GM21447 (cell line): ENCODE measurements around the gene GALNT1.
"Not testable (repeated sequence)": the region's sequence is repeated elsewhere in the genome, so short reads cannot be mapped to it uniquely, and the experiment has no call there.

Source experiments
- ATAC-seq: cut with Tn5 transposase; IDR thresholded peaks from one replicate; pipeline ENCODE4 v1.9.1; 2021; ENCODE audit not compliant: unreplicated experiment

GALNT1 gene

GRCh38 chr18:35581546-35581897 lies at the start of gene GALNT1:
Gene GALNT1 (plus strand): TSS chr18:35581740. CDS start chr18:35654663, 72,923 bp downstream.
- no peak for ATAC-seq

DNA sequence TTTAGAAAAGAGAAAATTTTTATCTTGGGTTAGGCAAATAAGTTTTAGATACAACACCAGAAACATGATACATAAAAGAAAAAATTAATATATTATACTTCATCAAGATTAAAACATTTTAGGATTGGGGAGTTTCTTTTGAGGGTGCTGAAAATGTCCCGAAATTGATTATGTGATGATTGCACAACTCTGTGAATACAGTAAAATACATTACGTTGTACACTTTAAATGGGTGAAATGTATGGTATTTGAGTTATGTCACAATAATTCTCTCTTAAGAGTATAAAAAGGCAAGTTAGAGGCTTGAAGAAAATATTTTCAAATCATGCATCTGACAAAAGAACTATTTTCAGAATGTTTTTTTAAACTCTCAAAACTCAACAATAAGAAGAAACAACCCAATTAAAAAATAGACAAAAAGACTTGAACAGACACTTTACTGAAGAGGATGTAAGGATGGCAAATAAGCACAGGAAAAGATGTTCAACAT lies 47.6 kb upstream of the GALNT1 start:
- no peak for ATAC-seq

- no peak for ATAC-seq
Measured at GRCh38 chr18:35535297-35535696, 46.2 kb upstream of the GALNT1 start.

- ATAC-seq, result no peak
Measured at GRCh38 chr18:35542356-35542755, 39.2 kb upstream of the GALNT1 start.

GRCh38 chr18:35547008-35547605 lies 34.4 kb upstream of the GALNT1 start:
- no peak for ATAC-seq

DNA sequence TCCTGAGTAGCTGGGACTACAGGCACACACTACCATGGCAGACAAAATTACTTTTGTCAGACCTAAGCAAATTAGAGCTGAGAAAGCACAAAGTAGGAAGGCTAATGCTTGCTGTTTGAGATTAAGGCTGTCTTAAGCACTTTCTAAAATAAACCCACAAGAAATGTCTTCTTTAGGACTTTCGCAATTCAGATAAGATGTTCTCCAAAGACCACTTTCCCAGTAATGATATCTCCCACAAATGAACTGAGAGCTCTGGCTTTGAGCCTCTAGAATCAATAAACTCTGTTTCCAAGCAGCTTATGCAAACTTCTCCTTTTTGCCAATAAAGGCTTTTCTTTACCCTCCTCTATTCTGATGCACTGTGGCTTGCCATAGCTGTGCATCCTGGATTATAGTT lies 32.0 kb upstream of the GALNT1 start:
- ATAC-seq, result no peak

DNA sequence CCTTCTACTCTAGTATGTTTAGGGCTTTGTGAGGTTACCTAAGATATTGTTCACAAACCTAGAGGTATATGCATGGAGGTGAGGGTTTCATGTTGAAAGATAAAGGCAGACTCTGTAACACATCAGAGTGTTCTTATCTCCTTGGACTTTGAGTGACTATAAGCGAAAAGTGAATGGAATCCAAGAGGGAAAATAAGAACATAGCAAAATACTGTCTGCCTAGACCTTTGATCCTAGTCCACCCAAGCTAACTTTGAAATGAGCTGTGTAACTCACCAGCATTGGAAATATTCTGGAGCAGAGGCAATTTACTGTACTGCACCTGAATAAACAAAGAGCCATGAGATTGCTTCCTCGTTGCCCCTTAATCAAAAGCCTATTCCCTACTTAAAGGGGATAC lies 28.2 kb upstream of the GALNT1 start:
- ATAC-seq, result no peak

- not testable (repeated sequence) for ATAC-seq
Measured at GRCh38 chr18:35555538-35555937, 26.0 kb upstream of the GALNT1 start.

GRCh38 chr18:35559867-35560266 lies 21.7 kb upstream of the GALNT1 start:
- ATAC-seq, result no peak

DNA sequence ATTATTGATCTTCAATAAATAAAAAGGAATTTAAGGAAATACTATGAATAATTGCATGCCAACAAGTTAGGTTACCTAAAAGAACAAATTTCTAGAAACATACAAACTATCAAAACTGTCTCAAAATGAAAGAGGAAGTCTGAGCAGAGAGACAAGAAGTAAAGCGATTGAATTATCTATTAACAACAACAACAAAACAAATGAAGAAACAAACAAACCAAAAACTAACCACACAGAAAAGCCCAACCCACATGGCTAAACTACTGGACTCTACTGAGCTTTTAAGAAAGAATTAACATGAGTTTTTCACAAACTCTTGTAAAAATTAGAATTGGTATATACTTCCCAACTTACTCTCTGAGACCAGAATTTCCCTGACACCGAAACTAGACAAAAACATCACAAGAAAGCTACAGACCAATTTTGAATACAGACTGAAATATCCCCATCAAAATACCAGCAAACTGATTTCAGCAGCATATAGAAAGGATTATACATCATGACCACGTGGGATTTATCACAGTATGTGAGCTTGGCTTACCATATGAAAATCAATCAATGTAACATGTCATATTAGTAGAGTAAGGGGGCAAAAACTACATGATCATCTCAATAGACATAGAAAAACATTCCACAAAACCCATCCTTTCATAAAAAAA lies 16.6 kb upstream of the GALNT1 start:
- peak; percentile 91 for ATAC-seq

DNA sequence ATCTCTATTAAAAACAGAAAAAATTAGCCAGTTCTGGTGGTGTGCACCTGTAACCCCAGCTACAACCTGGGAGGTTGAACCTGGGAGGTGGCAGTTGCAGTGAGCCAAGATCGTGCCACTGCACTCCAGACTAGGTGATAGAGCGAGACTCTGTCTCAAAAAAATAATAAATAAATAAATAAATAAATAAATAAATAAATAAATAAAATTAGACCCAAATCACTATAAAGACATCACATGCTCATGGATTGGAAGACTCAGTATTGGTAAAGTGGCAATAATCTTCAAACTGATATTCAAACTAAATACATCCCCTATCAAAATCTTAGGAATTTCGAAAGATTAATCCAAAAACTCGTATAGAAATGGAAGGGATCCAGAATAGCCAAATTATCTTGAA lies 15.5 kb upstream of the GALNT1 start:
- no peak for ATAC-seq

- ATAC-seq, result no peak
Measured at GRCh38 chr18:35570182-35570581, 11.4 kb upstream of the GALNT1 start.

GRCh38 chr18:35571138-35571537 lies 10.4 kb upstream of the GALNT1 start:
- ATAC-seq, result no peak

GRCh38 chr18:35572644-35573043 lies 8.9 kb upstream of the GALNT1 start:
- no peak for ATAC-seq

DNA sequence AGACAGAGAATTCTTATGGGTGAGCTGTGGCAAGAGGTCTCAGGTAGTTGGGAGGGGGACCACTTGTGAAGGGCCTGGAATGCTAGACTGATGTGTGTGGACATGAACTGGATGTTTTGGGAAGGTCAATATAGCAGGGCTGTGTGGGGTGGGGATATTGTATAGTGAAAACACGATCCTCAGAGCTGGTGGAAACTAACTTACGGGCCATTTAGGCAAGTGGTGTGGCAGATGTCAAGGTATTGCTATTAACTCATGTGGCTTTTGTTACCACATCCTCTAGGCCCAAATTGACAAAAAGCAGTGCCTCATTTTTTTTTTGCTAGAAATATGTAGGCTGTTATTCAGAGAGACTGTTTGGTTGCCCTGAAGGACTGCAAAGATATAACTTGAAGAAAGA lies 8.0 kb upstream of the GALNT1 start:
- no peak for ATAC-seq

DNA sequence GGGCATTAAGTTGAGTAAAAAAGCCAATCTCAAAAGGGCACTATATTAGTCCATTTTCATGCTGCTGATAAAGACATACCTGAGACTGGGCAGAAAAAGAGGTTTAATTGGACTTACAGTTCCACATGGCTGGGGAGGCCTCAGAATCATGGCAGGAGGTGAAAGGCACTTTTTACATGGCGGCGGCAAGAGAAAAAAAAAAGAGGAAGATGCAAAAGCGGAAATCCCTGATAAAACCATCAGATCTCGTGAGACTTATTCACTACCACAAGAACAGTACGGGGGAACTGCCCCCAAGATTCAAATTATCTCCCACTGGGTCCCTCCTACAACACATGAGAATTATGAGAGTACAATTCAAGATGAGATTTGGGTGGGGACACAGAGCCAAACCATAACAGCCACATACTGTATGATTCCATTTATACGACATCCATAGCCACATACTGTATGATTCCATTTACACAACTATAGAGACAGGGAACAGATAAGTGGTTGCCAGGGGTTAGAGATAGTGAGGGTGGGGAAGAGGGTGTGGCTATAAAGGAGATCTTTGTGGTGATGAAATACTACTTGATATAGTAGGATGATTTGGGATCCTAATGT lies 5.2 kb upstream of the GALNT1 start:
- ATAC-seq, result not testable (repeated sequence)

- ATAC-seq, result peak; percentile 56
Measured at GRCh38 chr18:35577045-35577848, 4.3 kb upstream of the GALNT1 start.

- ATAC-seq, result no peak
Measured at GRCh38 chr18:35578481-35578880, 3.1 kb upstream of the GALNT1 start.

- ATAC-seq, result no peak
Measured at GRCh38 chr18:35578936-35579335, 2.6 kb upstream of the GALNT1 start.

- ATAC-seq, result peak; percentile 32
Measured at GRCh38 chr18:35580701-35581539, 620 bp upstream of the GALNT1 start.
